HepG2 (cell line): Measurements from ENCODE around the gene ARFGAP2. TPM values are rescaled to one million over a fixed set of nuclear protein-coding genes. Genes with fewer than 3 reads are reported as not detected.
A peak's percentile ranks its signal among the peaks of the same experiment; 100 is the strongest.

Source experiments
- HNRNPLL ChIP-seq: fragments of 200-400 bp; formaldehyde crosslinking; IDR thresholded peaks from 2 replicates; pipeline ENCODE4 v1.6.1; 2017; ENCODE audit warnings: mild to moderate bottlenecking, low read depth, low read length; ENCODE audit not compliant: poor library complexity, severe bottlenecking
- MLXIP ChIP-seq: sonication (generic); formaldehyde crosslinking; IDR thresholded peaks from 2 replicates; pipeline ENCODE4 v1.9.0; 2021; ENCODE audit warnings: missing genetic modification reagents, borderline replicate concordance
- SYNCRIP ChIP-seq: fragments of 200-400 bp; formaldehyde crosslinking; IDR thresholded peaks from 2 replicates; pipeline ENCODE4 v1.6.1; 2018; ENCODE audit warnings: mild to moderate bottlenecking, low read depth, low read length; ENCODE audit not compliant: insufficient read depth
- ZFP37 ChIP-seq: sonication (generic); formaldehyde crosslinking; IDR thresholded peaks from 2 replicates; pipeline ENCODE4 v1.4.0; 2020; ENCODE audit warnings: missing genetic modification reagents, borderline replicate concordance
- ZNF431 ChIP-seq: sonication (generic); formaldehyde crosslinking; IDR thresholded peaks from 2 replicates; pipeline ENCODE4 v1.9.0; 2022; ENCODE audit warnings: missing genetic modification reagents, low read depth, mild to moderate bottlenecking, borderline replicate concordance
- ZNF589 ChIP-seq: sonication (generic); formaldehyde crosslinking; conservative IDR thresholded peaks from 2 replicates; pipeline ENCODE4 v1.8.0; 2022; ENCODE audit warnings: mild to moderate bottlenecking, moderate library complexity, missing genetic modification reagents
- polyA plus RNA-seq, 8 experiments: library from polyadenylated mRNA; depleted of rRNA in 3 of 8; stranded (reverse) in 7 of 8; unstranded in 1 of 8; fragments of >200 nt; fragmentation: Illumina TruSeq in 4 of 8; extraction: Trizol in 4 of 8; gene quantifications; 2 replicates each; pipeline versions ENCODE4 v1.2.1 to v1.2.3, GENCODE V29; 2011 to 2016; ENCODE audit warnings: low read depth in 4 of 8, missing spikeins in 1 of 8, mixed read lengths in 1 of 8; ENCODE audit not compliant: insufficient read depth in 1 of 8
- total RNA-seq, 5 experiments: library from RNA; depleted of rRNA; stranded (reverse); fragments of >200 nt; fragmentation: Illumina TruSeq; extraction: Trizol; gene quantifications; 2 replicates each; pipeline ENCODE4 v1.2.3, GENCODE V29; 2016; ENCODE audit warnings: low read depth in 1 of 5
- TF ChIP-seq, protein P1 (sequence below), 2 experiments: fragments of 450-650 bp in 1 of 2; sonication (generic) in 1 of 2; formaldehyde crosslinking in 1 of 2; IDR thresholded peaks; 2 replicates each; pipeline versions ENCODE4 v1.6.1 to v1.8.0; 2016 to 2022; ENCODE audit warnings: antibody characterized with exemption in 1 of 2, mild to moderate bottlenecking in 1 of 2, missing genetic modification reagents in 1 of 2
- TF ChIP-seq, protein P2 (sequence below): sonication (generic); formaldehyde crosslinking; IDR thresholded peaks from 2 replicates; pipeline ENCODE4 v1.5.0; 2020; ENCODE audit warnings: missing genetic modification reagents, mild to moderate bottlenecking, borderline replicate concordance
- TF ChIP-seq, protein P3 (sequence below): sonication (generic); formaldehyde crosslinking; IDR thresholded peaks from 2 replicates; pipeline ENCODE4 v1.4.0; 2020; ENCODE audit warnings: missing genetic modification reagents

ARFGAP2 gene
- total and polyA plus RNA-seq, 2 of the 13 experiments (the other 11 are each of a cell fraction or from before 2014, with no cell fraction given), result 32.3 to 75.3 TPM

- TF ChIP-seq, protein P1, sequence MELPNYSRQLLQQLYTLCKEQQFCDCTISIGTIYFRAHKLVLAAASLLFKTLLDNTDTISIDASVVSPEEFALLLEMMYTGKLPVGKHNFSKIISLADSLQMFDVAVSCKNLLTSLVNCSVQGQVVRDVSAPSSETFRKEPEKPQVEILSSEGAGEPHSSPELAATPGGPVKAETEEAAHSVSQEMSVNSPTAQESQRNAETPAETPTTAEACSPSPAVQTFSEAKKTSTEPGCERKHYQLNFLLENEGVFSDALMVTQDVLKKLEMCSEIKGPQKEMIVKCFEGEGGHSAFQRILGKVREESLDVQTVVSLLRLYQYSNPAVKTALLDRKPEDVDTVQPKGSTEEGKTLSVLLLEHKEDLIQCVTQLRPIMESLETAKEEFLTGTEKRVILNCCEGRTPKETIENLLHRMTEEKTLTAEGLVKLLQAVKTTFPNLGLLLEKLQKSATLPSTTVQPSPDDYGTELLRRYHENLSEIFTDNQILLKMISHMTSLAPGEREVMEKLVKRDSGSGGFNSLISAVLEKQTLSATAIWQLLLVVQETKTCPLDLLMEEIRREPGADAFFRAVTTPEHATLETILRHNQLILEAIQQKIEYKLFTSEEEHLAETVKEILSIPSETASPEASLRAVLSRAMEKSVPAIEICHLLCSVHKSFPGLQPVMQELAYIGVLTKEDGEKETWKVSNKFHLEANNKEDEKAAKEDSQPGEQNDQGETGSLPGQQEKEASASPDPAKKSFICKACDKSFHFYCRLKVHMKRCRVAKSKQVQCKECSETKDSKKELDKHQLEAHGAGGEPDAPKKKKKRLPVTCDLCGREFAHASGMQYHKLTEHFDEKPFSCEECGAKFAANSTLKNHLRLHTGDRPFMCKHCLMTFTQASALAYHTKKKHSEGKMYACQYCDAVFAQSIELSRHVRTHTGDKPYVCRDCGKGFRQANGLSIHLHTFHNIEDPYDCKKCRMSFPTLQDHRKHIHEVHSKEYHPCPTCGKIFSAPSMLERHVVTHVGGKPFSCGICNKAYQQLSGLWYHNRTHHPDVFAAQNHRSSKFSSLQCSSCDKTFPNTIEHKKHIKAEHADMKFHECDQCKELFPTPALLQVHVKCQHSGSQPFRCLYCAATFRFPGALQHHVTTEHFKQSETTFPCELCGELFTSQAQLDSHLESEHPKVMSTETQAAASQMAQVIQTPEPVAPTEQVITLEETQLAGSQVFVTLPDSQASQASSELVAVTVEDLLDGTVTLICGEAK (IDR thresholded peaks at IDR 0.05), result no peak
- TF ChIP-seq, protein P1 (CRISPR knock-in tag; IDR thresholded peaks at IDR 0.05), result no peak; the same call in 1 of the 2 replicates
- TF ChIP-seq ZNF431 (CRISPR knock-in tag) (no peak), ZNF589 (CRISPR knock-in tag) (no peak), HNRNPLL (peak; percentile 55), MLXIP (CRISPR knock-in tag) (no peak), ZFP37 (no peak), SYNCRIP (no peak)
- TF ChIP-seq, protein P2, sequence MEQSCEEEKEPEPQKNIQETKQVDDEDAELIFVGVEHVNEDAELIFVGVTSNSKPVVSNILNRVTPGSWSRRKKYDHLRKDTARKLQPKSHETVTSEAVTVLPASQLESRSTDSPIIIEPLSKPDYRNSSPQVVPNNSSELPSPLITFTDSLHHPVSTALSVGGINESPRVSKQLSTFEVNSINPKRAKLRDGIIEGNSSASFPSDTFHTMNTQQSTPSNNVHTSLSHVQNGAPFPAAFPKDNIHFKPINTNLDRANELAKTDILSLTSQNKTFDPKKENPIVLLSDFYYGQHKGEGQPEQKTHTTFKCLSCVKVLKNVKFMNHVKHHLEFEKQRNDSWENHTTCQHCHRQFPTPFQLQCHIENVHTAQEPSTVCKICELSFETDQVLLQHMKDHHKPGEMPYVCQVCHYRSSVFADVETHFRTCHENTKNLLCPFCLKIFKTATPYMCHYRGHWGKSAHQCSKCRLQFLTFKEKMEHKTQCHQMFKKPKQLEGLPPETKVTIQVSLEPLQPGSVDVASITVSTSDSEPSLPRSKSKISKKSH, result no peak
- TF ChIP-seq, protein P3, sequence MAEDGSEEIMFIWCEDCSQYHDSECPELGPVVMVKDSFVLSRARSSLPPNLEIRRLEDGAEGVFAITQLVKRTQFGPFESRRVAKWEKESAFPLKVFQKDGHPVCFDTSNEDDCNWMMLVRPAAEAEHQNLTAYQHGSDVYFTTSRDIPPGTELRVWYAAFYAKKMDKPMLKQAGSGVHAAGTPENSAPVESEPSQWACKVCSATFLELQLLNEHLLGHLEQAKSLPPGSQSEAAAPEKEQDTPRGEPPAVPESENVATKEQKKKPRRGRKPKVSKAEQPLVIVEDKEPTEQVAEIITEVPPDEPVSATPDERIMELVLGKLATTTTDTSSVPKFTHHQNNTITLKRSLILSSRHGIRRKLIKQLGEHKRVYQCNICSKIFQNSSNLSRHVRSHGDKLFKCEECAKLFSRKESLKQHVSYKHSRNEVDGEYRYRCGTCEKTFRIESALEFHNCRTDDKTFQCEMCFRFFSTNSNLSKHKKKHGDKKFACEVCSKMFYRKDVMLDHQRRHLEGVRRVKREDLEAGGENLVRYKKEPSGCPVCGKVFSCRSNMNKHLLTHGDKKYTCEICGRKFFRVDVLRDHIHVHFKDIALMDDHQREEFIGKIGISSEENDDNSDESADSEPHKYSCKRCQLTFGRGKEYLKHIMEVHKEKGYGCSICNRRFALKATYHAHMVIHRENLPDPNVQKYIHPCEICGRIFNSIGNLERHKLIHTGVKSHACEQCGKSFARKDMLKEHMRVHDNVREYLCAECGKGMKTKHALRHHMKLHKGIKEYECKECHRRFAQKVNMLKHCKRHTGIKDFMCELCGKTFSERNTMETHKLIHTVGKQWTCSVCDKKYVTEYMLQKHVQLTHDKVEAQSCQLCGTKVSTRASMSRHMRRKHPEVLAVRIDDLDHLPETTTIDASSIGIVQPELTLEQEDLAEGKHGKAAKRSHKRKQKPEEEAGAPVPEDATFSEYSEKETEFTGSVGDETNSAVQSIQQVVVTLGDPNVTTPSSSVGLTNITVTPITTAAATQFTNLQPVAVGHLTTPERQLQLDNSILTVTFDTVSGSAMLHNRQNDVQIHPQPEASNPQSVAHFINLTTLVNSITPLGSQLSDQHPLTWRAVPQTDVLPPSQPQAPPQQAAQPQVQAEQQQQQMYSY, result no peak
These were observed 8.8 kb upstream of the ARFGAP2 start (continued) for GRCh38 chr11:47185305-47186075.
